Naive B cell (primary cell): ENCODE measurements around the gene N4BP2L2. TPM values are rescaled to one million over a fixed set of nuclear protein-coding genes. Genes with fewer than 3 reads are reported as not detected.

ENCODE experiments used
- ATAC-seq, 2 donors: fragments of 150-1000 bp; cut with Tn5 transposase; 2 replicates each; pipeline ENCODE4 v1.10.0; 2021; ENCODE audit warnings: low read depth in 2 of 2, mild to moderate bottlenecking in 2 of 2, moderate library complexity in 2 of 2
- DNase-seq: peaks from one replicate; pipeline ENCODE4 v3.0.0; 2022
- H3K27ac Mint-ChIP-seq, 6 donors: one replicate each; pipeline ENCODE4 v1.8.0; 2020 to 2022; ENCODE audit warnings: mild to moderate bottlenecking in 6 of 6, mixed read lengths in 6 of 6, moderate library complexity in 5 of 6, inconsistent platforms in 2 of 6
- H3K27me3 Mint-ChIP-seq, 3 donors: one replicate each; pipeline ENCODE4 v1.8.0; 2021 to 2022; ENCODE audit warnings: mixed read lengths in 3 of 3, mild to moderate bottlenecking in 1 of 3
- H3K36me3 Mint-ChIP-seq, 2 donors: one replicate each; pipeline ENCODE4 v1.8.0; 2020 to 2022; ENCODE audit warnings: mixed read lengths in 2 of 2, inconsistent platforms in 1 of 2, mild to moderate bottlenecking in 1 of 2
- H3K4me1 Mint-ChIP-seq, 3 donors: one replicate each; pipeline ENCODE4 v1.8.0; 2020 to 2022; ENCODE audit warnings: mixed read lengths in 3 of 3, inconsistent platforms in 1 of 3, mild to moderate bottlenecking in 1 of 3, moderate library complexity in 1 of 3
- H3K4me3 Mint-ChIP-seq, 8 donors: one replicate each; pipeline ENCODE4 v1.8.0; 2020 to 2022; ENCODE audit warnings: mild to moderate bottlenecking in 8 of 8, mixed read lengths in 8 of 8, moderate library complexity in 8 of 8, inconsistent platforms in 2 of 8
- H3K9me3 Mint-ChIP-seq, 7 donors: one replicate each; pipeline ENCODE4 v1.8.0; 2020 to 2022; ENCODE audit warnings: mixed read lengths in 7 of 7, mild to moderate bottlenecking in 5 of 7, inconsistent platforms in 2 of 7, moderate library complexity in 1 of 7
- polyA plus RNA-seq, 6 donors: library from polyadenylated mRNA; unstranded; fragments of 300-500 nt; fragmentation: Illumina TruSeq; gene quantifications; one replicate each; pipeline ENCODE4 v1.2.3, GENCODE V29; 2021; ENCODE audit warnings: low read depth in 6 of 6

The N4BP2L2 gene
- polyA plus RNA-seq, 6 donors from 2014 or later, result 164 to 230 (median 195) TPM

GRCh38 chr13:32553720-32554119, 15.1 kb upstream of the N4BP2L2 start:
- Mint-ChIP-seq H3K36me3 (peaks cover 0 to 8% of the 10 kb centered on the region in 2 donors), H3K4me3 (no peak overlapping the region), H3K4me1 (peaks cover 0 to 2% (median 2%) of the 10 kb centered on the region in 3 donors)

DNA sequence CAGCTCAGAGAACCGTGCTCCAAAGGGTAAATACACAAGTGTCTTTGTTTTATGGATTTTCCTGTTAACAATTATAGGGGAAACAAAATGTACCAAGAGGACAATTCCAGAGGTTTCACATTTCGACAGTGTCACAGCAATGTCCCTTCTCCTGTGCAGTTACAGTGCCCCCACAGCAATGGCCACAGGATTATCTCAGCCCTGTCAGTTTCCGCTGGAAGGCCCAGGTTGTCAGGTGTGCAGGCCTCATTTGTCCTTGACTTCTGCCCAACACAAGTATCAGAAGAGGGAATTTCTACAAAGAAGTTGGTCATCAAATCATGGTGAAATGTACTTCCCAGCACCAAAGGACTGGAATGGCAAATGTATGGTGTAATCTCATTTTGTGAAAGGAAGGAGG, 11.2 kb upstream of the N4BP2L2 start:
- ATAC-seq, result no peak
- H3K9me3 Mint-ChIP-seq, result peaks cover 0 to 4% (median 0%) of the 10 kb centered on the region in 7 donors
- H3K4me3 Mint-ChIP-seq, result no peak overlapping the region
- H3K27me3 Mint-ChIP-seq, result peaks cover 0 to 8% (median 6%) of the 10 kb centered on the region in 3 donors
- H3K36me3 Mint-ChIP-seq, result peaks cover 0 to 8% of the 10 kb centered on the region in 2 donors
- H3K27ac Mint-ChIP-seq, result no peak overlapping the region
- no peak for DNase-seq
- peaks cover 7 to 15% (median 14%) of the 10 kb centered on the region in 3 donors for H3K4me1 Mint-ChIP-seq

More at GRCh38 chr13:32553720-32554119, 15.1 kb upstream of the N4BP2L2 start:
- peak overlapping the region in 1 of 6 donors; percentile 44 for H3K27ac Mint-ChIP-seq
- DNase-seq, result no peak
- peaks cover 0 to 4% (median 0%) of the 10 kb centered on the region in 7 donors for H3K9me3 Mint-ChIP-seq
- H3K27me3 Mint-ChIP-seq, result peaks cover 0 to 8% (median 6%) of the 10 kb centered on the region in 3 donors
- ATAC-seq, result no peak

DNA sequence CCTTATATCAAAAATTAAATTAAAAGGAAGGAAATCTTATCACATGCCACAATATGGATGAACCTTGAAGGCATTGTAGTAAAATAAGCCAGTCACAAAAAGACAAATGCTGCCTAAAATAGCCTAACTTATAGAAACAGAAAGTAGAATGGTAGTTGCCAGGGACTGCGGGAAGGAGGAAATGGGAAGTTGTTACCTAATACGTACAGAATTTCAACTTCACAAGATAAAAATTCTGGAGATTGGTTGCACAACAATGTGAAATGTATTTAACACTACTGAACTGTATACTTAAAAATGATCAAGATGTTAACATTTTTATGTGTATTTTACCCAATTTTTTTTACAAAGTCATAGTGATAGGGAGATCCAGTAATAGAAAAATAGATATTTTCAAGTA, 10.2 kb upstream of the N4BP2L2 start:
- DNase-seq (no peak), ATAC-seq (no peak)
- H3K4me1 Mint-ChIP-seq, result peaks cover 7 to 15% (median 14%) of the 10 kb centered on the region in 3 donors
- peaks cover 0 to 8% (median 6%) of the 10 kb centered on the region in 3 donors for H3K27me3 Mint-ChIP-seq
- no peak overlapping the region for H3K4me3 Mint-ChIP-seq
- H3K36me3 Mint-ChIP-seq, result peaks cover 0 to 8% of the 10 kb centered on the region in 2 donors
- H3K9me3 Mint-ChIP-seq, result peaks cover 0 to 4% (median 0%) of the 10 kb centered on the region in 7 donors
- H3K27ac Mint-ChIP-seq, result no peak overlapping the region

DNA sequence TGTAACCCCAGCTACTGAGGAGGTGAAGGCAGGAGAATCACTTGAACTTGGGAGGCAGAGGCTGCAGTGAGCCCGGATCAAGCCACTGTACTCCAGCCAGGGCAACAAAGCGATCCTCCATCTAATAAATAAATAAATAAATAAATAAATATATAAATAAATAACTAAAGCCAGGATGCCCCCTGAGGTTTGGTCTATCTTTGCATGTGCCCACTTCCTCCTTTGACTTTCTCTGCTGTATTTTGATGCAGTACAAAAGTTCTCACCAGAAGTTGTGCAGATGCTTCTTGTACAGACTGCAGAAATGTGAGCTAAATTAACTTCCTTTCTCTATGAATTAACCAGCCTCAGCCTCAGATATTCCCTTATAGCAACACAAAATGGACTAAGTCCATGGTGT, 6.5 kb upstream of the N4BP2L2 start:
- Mint-ChIP-seq H3K27me3 (no peaks in the 10 kb centered on the region), H3K36me3 (no peaks in the 10 kb centered on the region), H3K4me3 (no peak overlapping the region), H3K9me3 (no peaks in the 10 kb centered on the region), H3K27ac (peak overlapping the region in 1 of 6 donors; percentile 41), H3K4me1 (peaks cover 7 to 15% (median 14%) of the 10 kb centered on the region in 3 donors)
- no peak for DNase-seq
- peak; percentile 69 to 74 for ATAC-seq

GRCh38 chr13:32542221-32542620, 3.6 kb upstream of the N4BP2L2 start:
- Mint-ChIP-seq H3K27me3 (no peaks in the 10 kb centered on the region), H3K27ac (no peak overlapping the region), H3K9me3 (no peaks in the 10 kb centered on the region), H3K36me3 (no peaks in the 10 kb centered on the region), H3K4me3 (no peak overlapping the region), H3K4me1 (peaks cover 13 to 29% (median 23%) of the 10 kb centered on the region in 3 donors)
- DNase-seq (no peak), ATAC-seq (no peak)

GRCh38 chr13:32538143-32538620, 413 bp downstream of the N4BP2L2 start:
- Mint-ChIP-seq H3K9me3 (no peaks in the 10 kb centered on the region), H3K36me3 (peaks cover 18 to 21% of the 10 kb centered on the region in 2 donors), H3K27ac (peak overlapping the region; percentile 98 to 100 (median 100)), H3K4me3 (peak overlapping the region; percentile 94 to 100 (median 99)), H3K27me3 (no peaks in the 10 kb centered on the region), H3K4me1 (peaks cover 37 to 54% (median 47%) of the 10 kb centered on the region in 3 donors)
- ATAC-seq (peak; percentile 73 to 75), DNase-seq (no peak)

DNA sequence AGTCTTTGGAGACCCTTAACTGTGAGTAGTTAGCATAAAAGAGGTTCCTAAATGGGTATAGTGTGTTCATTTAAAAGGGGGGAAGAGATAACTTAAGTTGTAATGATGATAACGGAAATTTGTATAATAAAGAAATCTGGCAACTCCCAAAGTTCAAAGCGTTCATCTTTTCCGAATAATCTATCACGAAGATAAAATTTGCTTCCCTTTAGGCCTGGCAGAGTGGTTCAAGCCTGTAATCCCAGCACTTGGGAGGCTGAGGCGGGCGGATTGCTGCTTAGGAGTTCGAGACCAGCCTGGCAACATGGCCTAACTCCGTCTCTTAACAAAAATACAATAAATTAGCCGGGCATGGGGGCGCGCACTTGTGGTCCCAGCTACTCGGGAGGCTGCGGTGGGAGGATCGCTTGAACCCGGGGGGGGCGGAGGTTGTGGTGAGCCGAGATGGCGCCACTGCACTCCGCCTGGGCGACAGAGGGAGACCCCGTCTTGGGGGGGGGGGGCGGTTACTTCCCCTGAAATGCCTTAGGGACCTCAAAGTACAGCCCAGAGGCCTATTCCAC, 934 bp downstream of the N4BP2L2 start:
- peaks cover 18 to 21% of the 10 kb centered on the region in 2 donors for H3K36me3 Mint-ChIP-seq
- H3K27me3 Mint-ChIP-seq, result no peaks in the 10 kb centered on the region
- H3K9me3 Mint-ChIP-seq, result no peaks in the 10 kb centered on the region
- H3K4me1 Mint-ChIP-seq, result peaks cover 38 to 60% (median 47%) of the 10 kb centered on the region in 3 donors
- peak overlapping the region; percentile 94 to 100 (median 99) for H3K4me3 Mint-ChIP-seq
- ATAC-seq (peak in 1 of 2 donors; percentile 32), DNase-seq (no peak)
- peak overlapping the region; percentile 98 to 100 (median 100) for H3K27ac Mint-ChIP-seq

GRCh38 chr13:32535748-32536147, 2.8 kb downstream of the N4BP2L2 start:
- H3K4me1 Mint-ChIP-seq, result peaks cover 55 to 79% (median 64%) of the 10 kb centered on the region in 3 donors
- H3K36me3 Mint-ChIP-seq, result peaks cover 18 to 21% of the 10 kb centered on the region in 2 donors
- H3K4me3 Mint-ChIP-seq, result peak overlapping the region in 4 of 8 donors; percentile 22 to 67 (median 52)
- H3K27ac Mint-ChIP-seq, result peak overlapping the region in 3 of 6 donors; percentile 4 to 73 (median 64)
- H3K9me3 Mint-ChIP-seq, result no peaks in the 10 kb centered on the region
- ATAC-seq, result no peak
- no peak for DNase-seq
- H3K27me3 Mint-ChIP-seq, result no peaks in the 10 kb centered on the region

- Mint-ChIP-seq H3K36me3 (peaks cover 18 to 21% of the 10 kb centered on the region in 2 donors), H3K4me1 (peaks cover 58 to 84% (median 66%) of the 10 kb centered on the region in 3 donors), H3K9me3 (no peaks in the 10 kb centered on the region), H3K27ac (peak overlapping the region in 2 of 6 donors; percentile 16 to 41), H3K4me3 (peak overlapping the region in 5 of 8 donors; percentile 24 to 60 (median 26)), H3K27me3 (no peaks in the 10 kb centered on the region)
- DNase-seq (no peak), ATAC-seq (no peak)
Observed at GRCh38 chr13:32535115-32535514, 3.5 kb downstream of the N4BP2L2 start.

DNA sequence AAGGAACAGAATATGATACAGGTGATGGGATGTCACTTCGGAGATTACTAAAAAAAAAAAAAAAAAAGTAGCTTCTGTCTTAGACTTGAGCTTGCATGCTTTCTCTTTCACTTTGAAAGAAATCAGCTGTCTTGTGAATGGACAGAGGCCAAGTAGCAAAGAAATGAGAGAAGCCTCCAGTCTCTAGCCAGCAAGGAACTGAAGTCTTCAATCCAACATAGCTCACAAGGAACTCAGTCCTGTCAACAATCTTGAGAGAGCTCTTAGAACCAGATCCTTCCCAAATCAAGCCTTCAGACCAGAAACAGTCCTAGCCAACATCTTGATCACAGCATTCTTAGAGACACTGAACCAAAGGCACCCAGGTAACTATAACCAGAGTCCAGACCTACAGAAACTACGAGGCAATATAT, 7.7 kb downstream of the N4BP2L2 start:
- DNase-seq (peak; percentile 10), ATAC-seq (peak; percentile 61 to 71)

DNA sequence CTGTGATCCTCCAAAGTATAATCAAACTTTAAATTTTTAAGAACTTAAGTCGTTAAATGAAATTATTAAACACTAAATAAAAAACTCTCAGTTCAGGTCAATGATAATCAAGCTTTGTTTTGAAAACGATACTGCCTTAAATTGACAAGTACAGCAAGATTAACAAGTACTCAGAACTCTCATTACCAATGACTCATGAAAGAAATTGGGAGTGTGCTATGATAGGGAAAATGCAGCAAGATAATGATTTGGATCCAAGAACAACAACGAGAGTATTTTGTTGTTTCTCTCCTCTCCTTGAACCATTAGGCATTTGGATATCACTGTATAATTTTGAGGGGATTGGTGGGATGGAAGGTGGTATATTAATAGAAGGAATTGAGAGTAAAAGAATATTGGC, 10.2 kb downstream of the N4BP2L2 start:
- Mint-ChIP-seq H3K9me3 (peaks cover 0 to 2% (median 0%) of the 10 kb centered on the region in 7 donors), H3K27me3 (no peaks in the 10 kb centered on the region), H3K4me1 (peaks cover 34 to 50% (median 39%) of the 10 kb centered on the region in 3 donors), H3K27ac (peak overlapping the region in 3 of 6 donors; percentile 2 to 86 (median 38)), H3K36me3 (no peaks in the 10 kb centered on the region), H3K4me3 (no peak overlapping the region)
- ATAC-seq (no peak), DNase-seq (no peak)

More for the DNA sequence above, 7.7 kb downstream of the N4BP2L2 start:
- Mint-ChIP-seq H3K36me3 (peaks cover 9 to 15% of the 10 kb centered on the region in 2 donors), H3K27me3 (no peaks in the 10 kb centered on the region), H3K4me1 (peaks cover 53 to 72% (median 60%) of the 10 kb centered on the region in 3 donors), H3K9me3 (no peaks in the 10 kb centered on the region), H3K27ac (peak overlapping the region in 4 of 6 donors; percentile 23 to 79 (median 69)), H3K4me3 (peak overlapping the region; percentile 1 to 77 (median 45))

- Mint-ChIP-seq H3K9me3 (peaks cover 0 to 2% (median 0%) of the 10 kb centered on the region in 7 donors), H3K4me1 (peaks cover 32 to 38% (median 35%) of the 10 kb centered on the region in 3 donors), H3K4me3 (no peak overlapping the region), H3K36me3 (peaks cover 0 to 5% of the 10 kb centered on the region in 2 donors), H3K27me3 (no peaks in the 10 kb centered on the region), H3K27ac (no peak overlapping the region)
- no peak for ATAC-seq
- DNase-seq, result no peak
Observed at GRCh38 chr13:32527151-32527550, 11.4 kb downstream of the N4BP2L2 start.

GRCh38 chr13:32525766-32526165, 12.8 kb downstream of the N4BP2L2 start:
- Mint-ChIP-seq H3K27me3 (no peaks in the 10 kb centered on the region), H3K36me3 (peaks cover 0 to 8% of the 10 kb centered on the region in 2 donors), H3K4me1 (peaks cover 18 to 24% (median 21%) of the 10 kb centered on the region in 3 donors), H3K4me3 (no peak overlapping the region), H3K27ac (peak overlapping the region in 2 of 6 donors; percentile 36 to 57), H3K9me3 (peaks cover 0 to 2% (median 0%) of the 10 kb centered on the region in 7 donors)
- no peak for DNase-seq
- no peak for ATAC-seq

DNA sequence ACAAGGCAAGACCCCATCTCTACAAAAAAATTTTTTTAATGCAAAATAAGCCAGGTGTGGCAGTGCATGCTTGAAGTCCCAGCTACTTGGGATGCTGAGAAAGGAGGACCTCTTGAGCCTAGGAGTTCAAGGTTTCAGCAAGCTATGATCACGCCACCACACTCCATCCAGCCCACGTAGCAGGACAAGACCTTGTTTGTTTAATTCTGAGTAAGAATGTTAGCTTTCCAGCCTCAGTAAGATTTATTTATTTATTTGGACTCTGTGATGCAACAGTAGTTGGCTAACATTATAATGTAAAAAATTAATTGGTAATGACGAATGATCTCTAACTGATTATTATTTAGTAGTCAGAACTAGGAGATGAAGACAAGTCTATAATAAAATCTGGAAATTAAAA, 23.3 kb downstream of the N4BP2L2 start:
- Mint-ChIP-seq H3K4me3 (no peak overlapping the region), H3K27ac (peak overlapping the region in 1 of 6 donors; percentile 47), H3K9me3 (no peaks in the 10 kb centered on the region), H3K4me1 (peaks cover 0 to 4% (median 2%) of the 10 kb centered on the region in 3 donors), H3K36me3 (peaks cover 0 to 20% of the 10 kb centered on the region in 2 donors), H3K27me3 (no peaks in the 10 kb centered on the region)
- ATAC-seq, result no peak
- no peak for DNase-seq
